Stimulated activated CD4-positive, alpha-beta T cell treated with anti-CD3 and anti-CD28 coated beads, Interleukin-1b, Interleukin-23, amount 100 ng/mL, for 1 hour (primary cell): Measurements from ENCODE around the gene FANCG.
A peak's percentile ranks its signal among the peaks of the same experiment; 100 is the strongest.

ENCODE experiments used
- DNase-seq, 2 donors: peaks; one replicate each; pipeline ENCODE4 v3.0.0-alpha.2; 2020; ENCODE audit warnings: low read depth in 2 of 2

The FANCG gene

DNA sequence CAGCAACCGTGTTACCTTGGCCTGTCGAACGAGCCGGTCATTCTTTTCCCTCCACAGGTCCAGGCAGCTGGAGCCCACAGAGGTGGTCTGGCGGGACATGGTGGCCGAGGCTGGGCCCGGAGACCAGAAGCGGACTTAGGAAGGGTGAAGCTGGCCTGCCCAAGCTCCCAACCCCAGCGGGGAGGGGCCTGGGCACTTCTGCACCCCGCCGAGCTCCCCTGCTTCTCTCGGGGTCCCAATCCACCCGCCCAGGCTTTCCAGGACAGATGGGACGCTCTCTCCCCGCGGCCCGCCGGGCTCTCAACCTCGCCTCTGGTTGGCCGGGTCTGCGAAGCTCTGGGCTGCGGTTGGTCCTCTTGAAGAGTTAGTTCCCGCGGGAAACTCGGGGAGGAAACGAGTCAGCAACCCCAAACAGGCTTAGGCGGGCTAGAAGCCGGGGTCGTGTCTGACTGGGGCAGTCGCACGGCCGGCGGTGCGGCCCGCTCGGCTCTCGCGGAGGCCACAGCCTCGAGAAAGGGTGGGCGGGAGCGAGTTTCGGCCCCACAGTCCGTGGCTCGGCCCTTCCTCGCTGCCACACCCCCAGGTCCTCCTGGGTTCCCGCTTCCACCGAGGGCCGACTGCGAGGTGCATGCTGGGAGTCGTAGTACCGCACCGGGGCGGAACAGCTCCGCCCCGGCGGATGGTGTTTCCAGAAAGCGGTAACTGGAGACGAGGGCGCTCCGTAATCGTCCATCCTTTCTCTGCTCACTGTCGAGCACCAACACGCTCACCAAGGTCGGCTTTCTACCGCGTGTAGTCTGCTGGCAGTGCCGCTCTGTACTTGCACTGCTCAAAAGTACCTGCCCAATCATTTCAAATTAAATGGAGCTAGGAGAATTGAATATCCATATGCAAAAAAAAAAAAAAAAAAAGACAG, at the start of gene FANCG:
Gene FANCG, minus strand, starts transcription at position 517 of the 916 bp plus-strand sequence. Its CDS starts 418 bp downstream, at position 99.
- DNase-seq = peak; percentile 47 to 59

DNA sequence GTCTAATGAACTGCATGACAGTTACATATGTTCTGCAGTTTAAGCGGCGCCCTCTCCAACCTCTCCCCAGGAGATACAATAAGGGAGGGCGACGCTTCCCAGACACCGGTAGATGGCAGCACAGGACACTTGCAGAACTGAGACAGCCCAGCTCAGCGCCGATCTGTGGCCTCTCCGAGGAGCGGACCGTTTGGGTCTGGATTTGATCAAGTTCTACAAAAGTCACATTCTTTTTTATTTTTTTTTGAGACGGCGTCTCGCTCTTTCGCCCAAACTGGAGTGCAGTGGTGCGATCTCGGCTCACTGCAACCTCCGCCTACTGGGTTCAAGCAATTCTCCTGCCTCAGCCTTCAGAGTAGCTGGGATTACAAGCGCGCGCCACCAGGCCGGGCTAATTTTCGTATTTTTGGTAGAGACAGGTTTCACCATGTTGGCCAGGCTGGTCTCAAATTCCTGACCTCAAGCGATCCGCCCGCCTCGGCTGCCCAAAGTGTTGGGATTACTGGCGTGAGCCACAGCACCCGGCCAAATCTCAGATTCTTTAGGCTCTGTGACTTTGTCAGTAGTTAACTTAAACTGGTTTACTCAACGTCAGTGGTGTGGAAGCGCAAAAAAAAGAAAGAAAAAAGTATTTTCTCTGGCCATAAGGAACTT, 37.3 kb upstream of the FANCG start:
- peak; percentile 58 to 71 for DNase-seq

- no peak for DNase-seq
Measured at GRCh38 chr9:35116539-35116897, 36.8 kb upstream of the FANCG start.

- peak; percentile 69 to 80 for DNase-seq
Measured at GRCh38 chr9:35115680-35116538, 36.2 kb upstream of the FANCG start, which contains the start of gene ATOSB. TSS of gene ATOSB (minus strand) at chr9:35115862. CDS start at chr9:35108274, 7,588 bp downstream.

GRCh38 chr9:35114840-35115628, 35.3 kb upstream of the FANCG start:
- DNase-seq = no peak

DNA sequence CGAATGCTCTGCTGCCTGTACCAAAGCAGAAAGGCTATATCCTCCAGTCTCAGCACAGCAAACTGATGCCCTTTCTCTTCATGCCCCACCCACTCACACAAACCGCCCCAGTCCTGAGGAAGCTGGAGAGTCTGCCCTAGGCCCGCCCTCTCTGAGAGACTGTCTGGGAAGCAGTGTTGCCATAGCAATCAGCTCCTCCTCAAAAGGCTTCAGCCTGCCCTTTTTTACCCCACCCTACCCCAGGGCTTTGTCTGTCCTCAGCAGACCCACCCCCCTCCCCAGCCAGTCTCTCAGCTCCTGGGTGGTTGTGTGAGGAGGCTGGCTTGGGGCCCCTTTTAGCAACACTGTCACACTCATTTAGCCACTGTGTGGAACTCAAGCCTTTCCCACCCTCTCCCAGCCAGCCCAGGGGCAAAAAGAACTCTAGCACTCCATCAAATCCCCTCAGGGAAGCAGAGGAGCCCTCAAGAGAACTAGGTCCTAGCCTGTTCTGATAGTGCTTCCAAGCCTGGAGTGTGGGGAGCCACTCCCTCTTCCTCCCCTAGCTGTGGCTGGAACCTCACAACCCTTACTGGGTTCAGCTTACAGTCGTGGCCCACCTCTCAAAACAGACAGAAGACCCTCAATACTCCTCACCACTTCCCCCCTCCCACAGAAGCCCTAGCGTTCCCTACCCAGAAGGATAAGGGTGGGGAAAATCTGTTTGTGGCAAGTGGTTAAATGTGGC, 34.5 kb upstream of the FANCG start:
- peak in 1 of 2 donors; percentile 37 for DNase-seq

GRCh38 chr9:35112257-35113020, 32.7 kb upstream of the FANCG start:
- no peak for DNase-seq

DNA sequence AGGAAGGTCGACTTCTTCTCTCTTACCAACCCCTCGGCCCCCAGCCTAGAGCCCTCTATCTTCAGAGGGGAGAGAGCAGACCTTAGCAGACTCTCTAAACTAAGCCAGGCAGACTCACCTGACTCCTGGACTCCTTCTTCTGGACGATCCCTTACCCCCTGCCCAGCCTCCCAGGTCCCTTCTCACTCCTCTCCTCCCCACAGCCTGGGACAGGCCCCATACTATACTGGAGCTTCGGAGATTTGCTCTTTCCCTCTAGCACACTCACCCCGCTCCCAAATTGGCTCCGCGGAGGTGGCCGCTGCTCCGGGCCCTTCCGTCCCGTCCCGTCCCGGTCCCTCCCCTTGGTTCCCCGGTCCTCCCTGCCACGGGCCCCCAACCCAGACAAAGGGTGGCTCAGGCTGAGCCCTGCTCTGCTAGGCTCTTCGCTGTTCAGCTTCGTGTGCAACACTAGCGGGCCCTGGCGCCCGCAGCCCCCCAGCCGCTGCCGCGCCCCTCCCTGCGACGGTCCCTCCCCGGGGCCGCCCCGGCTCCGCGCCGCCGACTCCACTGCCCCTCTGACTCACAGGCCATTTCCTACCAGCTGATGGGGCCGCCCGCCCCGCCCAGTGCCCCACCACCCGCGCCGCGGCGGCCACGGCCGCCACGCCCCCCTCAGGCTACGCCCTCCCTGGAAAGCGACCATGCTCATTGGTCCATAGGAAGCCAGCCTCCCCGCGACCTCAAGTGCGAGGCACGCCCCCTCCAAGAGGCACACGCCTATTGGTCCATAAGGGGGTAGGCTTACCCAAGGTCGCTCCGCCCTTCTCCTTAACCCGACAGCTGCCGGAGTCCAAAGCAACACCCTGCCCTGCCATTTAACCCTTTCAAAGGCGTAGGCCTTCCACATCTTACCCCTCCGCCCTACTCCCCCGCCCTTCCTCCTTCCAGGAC, 31.5 kb upstream of the FANCG start:
- DNase-seq = peak; percentile 92 to 93

DNA sequence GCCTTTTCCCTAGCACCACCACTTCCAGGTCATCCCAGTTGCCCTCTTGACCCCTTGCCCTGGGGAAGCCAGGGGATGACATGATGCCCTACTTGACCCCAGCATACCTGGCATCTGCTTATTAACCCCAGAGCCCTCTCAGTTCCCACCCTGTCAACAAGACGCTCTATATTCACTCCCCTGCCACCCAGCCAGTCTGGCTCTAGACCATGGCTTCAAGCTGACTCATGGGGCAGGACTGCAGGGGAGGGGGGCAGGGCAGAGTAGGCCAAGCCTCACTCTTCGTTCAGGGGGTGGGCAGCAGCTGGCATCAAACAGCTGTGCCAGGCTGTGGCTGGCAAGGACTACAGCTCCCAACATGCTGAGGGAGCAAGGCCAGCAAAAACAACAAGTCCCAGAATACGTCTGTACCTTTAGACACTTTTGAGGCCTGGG, 30.6 kb upstream of the FANCG start:
- no peak for DNase-seq

DNA sequence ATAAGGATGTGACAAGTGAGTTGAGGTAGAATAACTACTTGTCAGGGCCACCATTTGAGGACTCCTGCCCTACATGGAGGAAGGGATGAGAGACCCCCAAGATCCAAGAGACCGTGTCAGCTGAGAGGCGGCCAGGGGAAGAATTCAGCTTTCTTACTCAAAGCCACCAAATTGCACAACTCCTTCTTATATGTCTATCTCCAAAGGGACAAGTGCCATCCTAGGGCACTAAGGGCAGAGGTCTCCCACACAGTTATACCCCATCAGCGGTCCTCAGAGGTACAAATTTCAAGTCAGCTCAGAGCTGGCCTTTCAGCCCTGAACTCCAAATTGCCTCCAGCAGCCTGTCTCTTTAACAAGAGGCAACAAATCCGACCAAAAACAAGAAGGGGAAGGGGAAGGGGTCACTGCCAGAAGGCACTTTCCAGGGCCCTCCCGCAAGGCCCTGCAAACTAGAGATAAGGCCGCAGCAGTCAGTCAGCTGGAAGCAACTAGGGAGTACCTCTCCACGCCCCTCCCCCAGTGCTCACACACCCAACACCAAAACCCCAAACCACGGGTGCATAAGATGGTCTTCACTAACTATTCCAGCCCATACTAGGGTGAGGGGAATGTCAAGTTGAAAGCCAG, 29.3 kb upstream of the FANCG start:
- DNase-seq = no peak

- no peak for DNase-seq
Measured at GRCh38 chr9:35108461-35108860, 28.7 kb upstream of the FANCG start.

DNA sequence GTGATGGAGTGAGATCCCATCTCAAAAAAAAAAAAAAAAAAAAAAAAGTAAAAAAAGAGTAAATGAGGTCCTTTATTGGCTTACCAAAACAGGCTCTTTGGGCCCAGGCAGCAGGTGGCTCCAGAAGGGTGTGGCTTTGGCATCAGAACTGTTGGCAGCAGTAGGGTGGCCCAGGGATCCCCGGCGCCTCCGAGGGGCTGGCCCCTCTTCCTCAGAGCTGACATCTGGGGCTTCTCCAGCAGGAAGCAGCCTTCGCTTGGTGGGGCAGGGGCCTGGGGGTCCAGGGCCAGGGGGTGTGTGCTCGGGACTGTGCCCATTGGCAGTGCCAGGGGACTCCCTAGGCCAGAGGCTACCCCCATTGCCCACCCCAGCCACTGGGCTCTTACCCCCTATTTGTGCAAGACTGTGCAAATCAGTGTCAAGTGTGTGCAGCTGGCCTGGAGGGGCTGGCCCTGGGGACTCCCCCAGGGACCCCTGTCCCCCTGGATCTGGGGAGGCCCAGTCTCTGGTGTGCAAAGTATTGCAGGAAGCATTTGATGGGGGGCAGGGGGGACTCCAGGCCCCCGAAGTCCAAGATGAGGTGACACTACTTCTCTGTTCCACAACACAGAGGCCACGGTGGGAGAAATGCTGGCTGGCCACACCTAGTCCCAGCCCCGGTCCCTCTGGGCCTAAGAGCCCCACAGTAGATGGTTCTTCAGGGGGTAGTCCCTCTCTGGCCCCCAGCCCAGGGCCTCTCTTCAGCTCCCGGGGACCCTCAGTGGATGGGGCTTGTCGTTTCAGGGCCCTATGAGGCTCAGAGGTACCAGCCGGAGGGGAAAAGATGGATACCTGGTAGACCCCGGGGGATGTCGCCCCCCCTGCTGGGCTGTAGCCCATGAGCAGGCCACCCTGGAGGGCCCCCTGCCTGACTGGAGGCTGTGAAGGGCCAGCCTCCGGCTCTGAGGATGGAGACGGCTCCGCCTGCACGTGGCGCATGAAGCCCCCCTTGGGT, 27.9 kb upstream of the FANCG start:
- no peak for DNase-seq

GRCh38 chr9:35106343-35106730, 26.6 kb upstream of the FANCG start:
- no peak for DNase-seq

DNA sequence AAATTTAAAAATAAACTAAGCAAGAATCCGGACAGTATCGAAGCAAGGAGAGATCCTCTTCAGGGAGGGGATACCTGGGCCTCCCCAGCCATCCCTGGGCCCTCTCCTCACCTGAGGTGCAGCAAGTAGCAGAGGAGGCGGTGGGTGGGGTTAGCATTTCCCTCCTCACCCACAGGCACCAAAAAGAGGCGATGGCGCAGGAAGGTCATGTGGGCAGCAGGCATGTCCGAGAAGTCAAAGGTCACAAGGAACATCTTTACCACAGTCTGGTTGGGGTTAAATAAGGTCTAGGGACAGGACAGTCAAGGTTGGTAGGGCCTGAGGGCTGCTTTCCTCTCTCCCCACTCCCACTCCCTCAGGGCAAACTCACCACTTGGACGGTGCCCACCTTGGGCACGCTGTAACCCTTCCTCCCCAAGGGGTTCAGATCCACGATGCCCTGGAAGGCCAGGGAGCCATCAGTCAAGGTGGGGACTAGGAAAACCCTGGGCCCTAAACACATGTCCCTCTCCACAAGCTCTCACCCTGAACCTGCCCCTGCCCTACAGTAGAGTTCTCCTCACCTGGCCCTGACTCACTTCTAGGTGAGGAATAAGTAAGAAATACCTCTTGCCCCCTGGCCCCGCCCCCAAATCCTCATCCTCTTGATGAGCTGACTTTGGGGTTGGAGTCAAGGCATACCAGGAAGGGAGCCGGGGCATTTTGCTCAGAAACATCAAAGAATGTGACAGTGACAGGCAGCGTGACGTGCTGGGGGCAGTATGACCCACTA, 26.0 kb upstream of the FANCG start:
- no peak for DNase-seq

DNA sequence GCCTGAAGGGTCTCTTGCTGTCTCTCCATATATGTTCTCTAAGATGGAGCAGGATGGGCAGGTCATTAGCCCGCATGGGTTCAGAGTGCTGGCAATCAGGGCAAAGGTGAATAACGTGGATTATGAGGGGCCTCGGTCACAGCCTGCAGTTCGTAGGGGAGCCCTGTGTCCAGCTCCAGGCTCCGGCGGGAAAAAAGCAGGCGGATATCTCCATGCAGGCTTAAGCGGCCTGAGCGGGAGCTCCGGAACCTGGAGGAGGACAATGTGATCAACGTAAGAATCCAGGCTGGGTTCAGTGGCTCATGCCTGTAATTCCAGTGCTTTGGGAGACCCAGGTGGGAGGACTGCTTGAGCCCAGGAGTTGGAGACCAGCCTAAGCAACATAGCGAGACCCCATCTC, 25.4 kb upstream of the FANCG start:
- DNase-seq = no peak

GRCh38 chr9:35104586-35104985, 24.8 kb upstream of the FANCG start:
- no peak for DNase-seq
